ENCODE measurements around the gene HLA-A. TPM values are rescaled to one million over a fixed set of nuclear protein-coding genes. Genes with fewer than 3 reads are reported as not detected.

HLA-A gene
- total and polyA plus RNA-seq, 2 donors (not counting 3 experiments of a cell fraction or from before 2014, with no cell fraction given): 294 to 822 TPM

GRCh38 chr6:29956518-29956917 lies 14.2 kb downstream of the HLA-A start:
- no peaks in the 10 kb centered on the region for H3K9me3 ChIP-seq (replicated peaks; ENCODE audit: control insufficient read depth, insufficient read depth, low read length)
- no peaks in the 10 kb centered on the region for H3K36me3 ChIP-seq (ENCODE audit: control insufficient read depth in 2 of 2, extremely low read depth in 1 of 2, insufficient read depth in 2 of 2, low read length in 2 of 2)
- POLR2A ChIA-PET: no interaction called here
- no peak overlapping the region for H3K27ac ChIP-seq (ENCODE audit: insufficient read depth, low read depth, low read length)
- no peaks in the 10 kb centered on the region for H3K79me2 ChIP-seq (ENCODE audit: control insufficient read depth, insufficient read depth, low read length)
- BruUV-seq (replicated peaks): no TSS peak
- no peak for TF ChIP-seq MYC (IDR thresholded peaks at IDR 0.05; ENCODE audit: low read depth, low read length)
- no peak for TF ChIP-seq CTCF (IDR thresholded peaks at IDR 0.05; ENCODE audit: extremely low read depth in 1 of 2, insufficient read depth in 1 of 2, low read depth in 1 of 2, low read length in 2 of 2)
- no peak for TF ChIP-seq JUN (IDR thresholded peaks at IDR 0.05; ENCODE audit: borderline replicate concordance, insufficient read depth, insufficient read length, low read depth)
- no peak for TF ChIP-seq POLR2A (IDR thresholded peaks at IDR 0.05; ENCODE audit: low read depth, low read length)
- TF ChIP-seq, protein P1, sequence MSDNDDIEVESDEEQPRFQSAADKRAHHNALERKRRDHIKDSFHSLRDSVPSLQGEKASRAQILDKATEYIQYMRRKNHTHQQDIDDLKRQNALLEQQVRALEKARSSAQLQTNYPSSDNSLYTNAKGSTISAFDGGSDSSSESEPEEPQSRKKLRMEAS (IDR thresholded peaks at IDR 0.05; ENCODE audit: insufficient read depth, insufficient read length): no peak
- TF ChIP-seq POLR2AphosphoS5 (IDR thresholded peaks at IDR 0.05; ENCODE audit: insufficient read depth, low read depth, low read length): no peak
- no peak overlapping the region for H3K4me3 ChIP-seq (replicated peaks in 1 of 3; ENCODE audit: insufficient read depth in 1 of 3, low read depth in 1 of 3, low read length in 3 of 3)
- H3K4me2 ChIP-seq (ENCODE audit: insufficient read depth, low read length): no peak overlapping the region
- dilution Hi-C loops (cut with MboI; ENCODE audit: extremely low pct_ligation_motif_present, low sequenced_read_pairs): loop anchor here (10.0 kb wide), 1 partner anchor 162 kb away; no protein-coding TSS in a partner anchor
- no peaks in the 10 kb centered on the region for H3K4me1 ChIP-seq (ENCODE audit: control insufficient read depth, extremely low read depth, insufficient read depth, low read length)
- H3K27me3 ChIP-seq (ENCODE audit: control insufficient read depth in 2 of 2, insufficient read depth in 2 of 2, low read length in 2 of 2): no peaks in the 10 kb centered on the region
- FAIRE-seq (no peak), DNase-seq (ENCODE audit: low read depth, low spot score) (no peak)
- no peaks in the 10 kb centered on the region for H3K9me1 ChIP-seq (replicated peaks; ENCODE audit: control insufficient read depth, extremely low read depth, insufficient read depth, low read length)
- no peak overlapping the region for H3K9ac ChIP-seq (replicated peaks; ENCODE audit: extremely low read depth, insufficient read depth, low read length)
- CTCF ChIA-PET: no interaction called here
- intact Hi-C loops (cut with micrococcal nuclease): no loop called here
- H4K20me1 ChIP-seq (replicated peaks; ENCODE audit: control insufficient read depth, extremely low read depth, insufficient read depth, low read length): no peaks in the 10 kb centered on the region
- no peak overlapping the region for H2AFZ ChIP-seq (ENCODE audit: low read depth, low read length)

GRCh38 chr6:29958046-29958445 lies 15.7 kb downstream of the HLA-A start:
- dilution Hi-C loops (cut with MboI; ENCODE audit: extremely low pct_ligation_motif_present, low sequenced_read_pairs): loop anchor here (10.0 kb wide), 1 partner anchor 163 kb away; no protein-coding TSS in a partner anchor
- Histone ChIP-seq H3K4me2 (ENCODE audit: insufficient read depth, low read length) (no peak overlapping the region), H3K9ac (replicated peaks; ENCODE audit: extremely low read depth, insufficient read depth, low read length) (no peak overlapping the region), H2AFZ (ENCODE audit: low read depth, low read length) (no peak overlapping the region), H4K20me1 (replicated peaks; ENCODE audit: control insufficient read depth, extremely low read depth, insufficient read depth, low read length) (no peaks in the 10 kb centered on the region), H3K4me3 (replicated peaks in 1 of 3; ENCODE audit: insufficient read depth in 1 of 3, low read depth in 1 of 3, low read length in 3 of 3) (no peak overlapping the region), H3K27ac (ENCODE audit: insufficient read depth, low read depth, low read length) (no peak overlapping the region), H3K9me3 (replicated peaks; ENCODE audit: control insufficient read depth, insufficient read depth, low read length) (no peaks in the 10 kb centered on the region), H3K4me1 (ENCODE audit: control insufficient read depth, extremely low read depth, insufficient read depth, low read length) (no peaks in the 10 kb centered on the region), H3K9me1 (replicated peaks; ENCODE audit: control insufficient read depth, extremely low read depth, insufficient read depth, low read length) (no peaks in the 10 kb centered on the region), H3K27me3 (ENCODE audit: control insufficient read depth in 2 of 2, insufficient read depth in 2 of 2, low read length in 2 of 2) (no peaks in the 10 kb centered on the region), H3K79me2 (ENCODE audit: control insufficient read depth, insufficient read depth, low read length) (no peaks in the 10 kb centered on the region), H3K36me3 (ENCODE audit: control insufficient read depth in 2 of 2, extremely low read depth in 1 of 2, insufficient read depth in 2 of 2, low read length in 2 of 2) (no peaks in the 10 kb centered on the region)
- no TSS peak for BruUV-seq (replicated peaks)
- CTCF ChIA-PET: no interaction called here
- intact Hi-C loops (cut with micrococcal nuclease): no loop called here
- FAIRE-seq: no peak
- TF ChIP-seq, protein P1 (IDR thresholded peaks at IDR 0.05; ENCODE audit: insufficient read depth, insufficient read length): no peak
- no peak for TF ChIP-seq POLR2AphosphoS5 (IDR thresholded peaks at IDR 0.05; ENCODE audit: insufficient read depth, low read depth, low read length)
- TF ChIP-seq POLR2A (IDR thresholded peaks at IDR 0.05; ENCODE audit: low read depth, low read length): no peak
- TF ChIP-seq FOS (IDR thresholded peaks at IDR 0.05; ENCODE audit: borderline replicate concordance, insufficient read depth, low read length): no peak
- no peak for TF ChIP-seq JUN (IDR thresholded peaks at IDR 0.05; ENCODE audit: borderline replicate concordance, insufficient read depth, insufficient read length, low read depth)
- no peak for TF ChIP-seq EZH2 (IDR thresholded peaks at IDR 0.05; ENCODE audit: borderline replicate concordance, low read depth, low read length, severe bottlenecking)
- TF ChIP-seq CTCF (IDR thresholded peaks at IDR 0.05; ENCODE audit: extremely low read depth in 1 of 2, insufficient read depth in 1 of 2, low read depth in 1 of 2, low read length in 2 of 2): no peak
- no peak for DNase-seq (ENCODE audit: low read depth, low spot score)
- POLR2A ChIA-PET: no interaction called here
